Panc1 (cell line): ENCODE data around the gene USB1.

Experiments used
- CTCF ChIP-seq: fragments of 450-650 bp; IDR thresholded peaks from 2 replicates; pipeline ENCODE4 v1.5.1; 2017; ENCODE audit warnings: mild to moderate bottlenecking
- POLR2AphosphoS5 ChIP-seq: IDR thresholded peaks from 2 replicates; pipeline ENCODE4 v1.6.1; 2012; ENCODE audit warnings: mild to moderate bottlenecking, low read depth, low read length, moderate library complexity

DNA sequence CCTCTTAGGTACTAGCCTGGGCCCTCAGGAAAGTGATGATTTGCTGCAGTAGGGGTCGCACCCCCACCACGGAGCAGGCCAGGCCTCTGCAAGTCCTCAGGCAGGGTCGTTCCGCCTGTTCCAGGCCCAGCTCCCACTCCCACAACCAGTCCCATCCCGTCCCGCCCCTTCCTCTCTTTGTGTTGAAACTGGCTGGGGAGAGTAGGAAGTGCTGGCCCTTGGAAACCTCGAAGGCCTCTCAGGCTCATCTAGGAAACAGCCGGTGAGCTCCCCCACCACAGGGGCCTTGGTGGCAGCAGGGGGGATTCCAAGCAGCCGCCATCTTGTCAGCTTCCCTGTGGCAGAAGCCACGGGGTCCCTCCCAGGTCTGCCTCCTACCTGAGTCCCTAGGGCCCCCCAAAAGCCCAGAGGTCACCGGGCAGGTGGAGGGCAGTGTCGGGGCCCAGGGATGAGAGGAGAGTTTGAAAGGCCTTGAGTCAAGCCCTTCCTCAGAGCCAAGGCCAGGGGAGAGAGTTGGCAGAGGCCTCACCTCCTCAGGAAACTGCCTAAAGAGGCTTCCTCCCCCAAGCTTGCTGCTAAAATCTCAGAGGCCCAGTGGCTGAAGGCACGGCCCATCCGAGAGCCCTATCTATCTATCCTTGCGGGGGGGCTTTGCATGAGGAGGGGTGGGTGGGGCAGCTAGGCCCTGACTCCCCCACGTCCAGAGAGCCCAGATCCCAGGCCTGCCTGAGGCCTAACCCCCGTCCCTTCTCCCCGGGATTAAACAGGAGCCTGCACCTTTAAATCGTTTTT is 46.5 kb downstream of the USB1 start:
- TF ChIP-seq CTCF = no peak
- TF ChIP-seq POLR2AphosphoS5 = no peak
